GM12878 (cell line): ENCODE data around the gene TUT1. TPM values are rescaled to one million over a fixed set of nuclear protein-coding genes. Genes with fewer than 3 reads are reported as not detected.
A peak's percentile ranks its signal among the peaks of the same experiment; 100 is the strongest.

Source experiments
- CBFB ChIP-seq: IDR thresholded peaks from 2 replicates; pipeline ENCODE4 v1.6.1; 2016; ENCODE audit warnings: antibody characterized with exemption, low read depth
- CEBPZ ChIP-seq: fragments of 150-350 bp; IDR thresholded peaks from 2 replicates; pipeline ENCODE4 v1.6.1; 2016; ENCODE audit warnings: low read depth, low read length
- CREM ChIP-seq: IDR thresholded peaks from 2 replicates; pipeline ENCODE4 v1.6.1; 2014; ENCODE audit warnings: antibody characterized with exemption, low read depth
- FOXK2 ChIP-seq: fragments of 450-650 bp; IDR thresholded peaks from 2 replicates; pipeline ENCODE4 v1.6.1; 2017; ENCODE audit warnings: mild to moderate bottlenecking, moderate library complexity
- HCFC1 ChIP-seq: fragments of 150-350 bp; IDR thresholded peaks from 2 replicates; pipeline ENCODE4 v1.6.1; 2014; ENCODE audit warnings: low read length
- MAX ChIP-seq: IDR thresholded peaks from 2 replicates; pipeline ENCODE4 v1.6.1; 2012; ENCODE audit warnings: low read depth, low read length, improper control_type of control experiment
- MEF2A ChIP-seq: IDR thresholded peaks from 2 replicates; pipeline ENCODE4 v1.6.1; 2011; ENCODE audit warnings: low read depth, mild to moderate bottlenecking, low read length, moderate library complexity; ENCODE audit not compliant: insufficient read depth
- MEF2B ChIP-seq: fragments of 450-650 bp; IDR thresholded peaks from 2 replicates; pipeline ENCODE4 v1.6.1; 2018; ENCODE audit warnings: mild to moderate bottlenecking, moderate library complexity; ENCODE audit not compliant: partially characterized antibody, poor library complexity, severe bottlenecking
- MXI1 ChIP-seq: fragments of 150-350 bp; IDR thresholded peaks from 2 replicates; pipeline ENCODE4 v1.6.1; 2011; ENCODE audit warnings: low read depth, mild to moderate bottlenecking, inconsistent platforms, low read length, improper control_type of control experiment
- NFYB ChIP-seq: IDR thresholded peaks from 2 replicates; pipeline ENCODE4 v1.6.1; 2011; ENCODE audit warnings: low read depth, mild to moderate bottlenecking, low read length, improper control_type of control experiment, moderate library complexity; ENCODE audit not compliant: insufficient read depth
- NR2C1 ChIP-seq: fragments of 450-650 bp; IDR thresholded peaks from 2 replicates; pipeline ENCODE4 v1.6.1; 2017; ENCODE audit warnings: antibody characterized with exemption, mild to moderate bottlenecking, moderate library complexity
- PAX5 ChIP-seq: IDR thresholded peaks from 2 replicates; pipeline ENCODE4 v1.6.1; 2011; ENCODE audit warnings: low read depth, low read length, borderline replicate concordance
- POLR2AphosphoS2 ChIP-seq: IDR thresholded peaks from 2 replicates; pipeline ENCODE4 v1.6.1; 2011; ENCODE audit warnings: low read depth, mild to moderate bottlenecking, low read length, improper control_type of control experiment, moderate library complexity
- TAF1 ChIP-seq: IDR thresholded peaks from 2 replicates; pipeline ENCODE4 v1.6.1; 2011; ENCODE audit warnings: mild to moderate bottlenecking, low read depth, low read length, borderline replicate concordance
- TCF3 ChIP-seq: IDR thresholded peaks from 2 replicates; pipeline ENCODE4 v1.6.1; 2012; ENCODE audit warnings: low read depth, mild to moderate bottlenecking, low read length, borderline replicate concordance; ENCODE audit not compliant: insufficient read depth
- YY1 ChIP-seq: IDR thresholded peaks from 2 replicates; pipeline ENCODE4 v1.6.1; 2011; ENCODE audit warnings: low read depth, mild to moderate bottlenecking, low read length
- ZBTB11 ChIP-seq: fragments of 450-650 bp; formaldehyde crosslinking; IDR thresholded peaks from 2 replicates; pipeline ENCODE4 v1.5.0; 2022; ENCODE audit warnings: mild to moderate bottlenecking, missing genetic modification characterization
- ZNF384 ChIP-seq: IDR thresholded peaks from 2 replicates; pipeline ENCODE4 v1.6.1; 2012; ENCODE audit warnings: low read depth, mild to moderate bottlenecking, low read length, improper control_type of control experiment, borderline replicate concordance
- ZSCAN29 ChIP-seq: fragments of 450-650 bp; IDR thresholded peaks from 2 replicates; pipeline ENCODE4 v1.6.1; 2017; ENCODE audit warnings: mild to moderate bottlenecking, moderate library complexity
- polyA plus RNA-seq, 11 experiments: library from polyadenylated mRNA; depleted of rRNA in 4 of 11; unstranded in 6 of 11; stranded (reverse) in 5 of 11; fragments of >200 nt; fragmentation: Nextera tagmentation in 4 of 11; fragmentation: Illumina TruSeq in 1 of 11; extraction: Ambion mirVana in 4 of 11; extraction: Trizol in 1 of 11; gene quantifications; 1 replicate in 1 of 11; 2 replicates in 10 of 11; pipeline versions ENCODE4 v1.2.1 to v1.2.3, GENCODE V29; 2011 to 2016; ENCODE audit warnings: inconsistent platforms in 2 of 11, missing spikeins in 2 of 11, low read depth in 1 of 11
- total RNA-seq, 4 experiments: library from RNA; depleted of rRNA in 3 of 4; stranded (reverse); fragments of >200 nt in 3 of 4; fragmentation: Illumina TruSeq in 1 of 4; extraction: Trizol in 1 of 4; gene quantifications; 2 replicates each; pipeline versions ENCODE4 v1.2.1 to v1.2.3, GENCODE V29; 2013 to 2021
- TF ChIP-seq, protein P1 (sequence below): fragments of 450-650 bp; IDR thresholded peaks from 2 replicates; pipeline ENCODE4 v1.6.1; 2017; ENCODE audit warnings: borderline replicate concordance

The TUT1 gene
- total and polyA plus RNA-seq, 10 of the 15 experiments (the other 5 are each of a cell fraction or from before 2014, with no cell fraction given), result 1.1 to 29.9 (median 16.2) TPM

- TF ChIP-seq, protein P1, sequence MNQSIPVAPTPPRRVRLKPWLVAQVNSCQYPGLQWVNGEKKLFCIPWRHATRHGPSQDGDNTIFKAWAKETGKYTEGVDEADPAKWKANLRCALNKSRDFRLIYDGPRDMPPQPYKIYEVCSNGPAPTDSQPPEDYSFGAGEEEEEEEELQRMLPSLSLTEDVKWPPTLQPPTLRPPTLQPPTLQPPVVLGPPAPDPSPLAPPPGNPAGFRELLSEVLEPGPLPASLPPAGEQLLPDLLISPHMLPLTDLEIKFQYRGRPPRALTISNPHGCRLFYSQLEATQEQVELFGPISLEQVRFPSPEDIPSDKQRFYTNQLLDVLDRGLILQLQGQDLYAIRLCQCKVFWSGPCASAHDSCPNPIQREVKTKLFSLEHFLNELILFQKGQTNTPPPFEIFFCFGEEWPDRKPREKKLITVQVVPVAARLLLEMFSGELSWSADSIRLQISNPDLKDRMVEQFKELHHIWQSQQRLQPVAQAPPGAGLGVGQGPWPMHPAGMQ, result no peak
- no peak for TF ChIP-seq ZSCAN29
- no peak for TF ChIP-seq FOXK2
- TF ChIP-seq YY1, result peak; percentile 84
- no peak for TF ChIP-seq TCF3
- TF ChIP-seq NR2C1, result no peak
- TF ChIP-seq TAF1, result no peak; the same call in 1 of the 2 replicates
- TF ChIP-seq CEBPZ, result no peak
- TF ChIP-seq HCFC1, result 0 out of 2 replicates have a peak, but pooled peaks have one; percentile 7
- 0 out of 2 replicates have a peak, but pooled peaks have one; percentile 25 for TF ChIP-seq MEF2A
- TF ChIP-seq MEF2B, result peak; percentile 12
- TF ChIP-seq CREM, result no peak
- peak; percentile 27; the same call in 1 of the 2 replicates for TF ChIP-seq POLR2AphosphoS2
- TF ChIP-seq CBFB, result no peak
- no peak for TF ChIP-seq MXI1
- TF ChIP-seq PAX5, result 0 out of 2 replicates have a peak, but pooled peaks have one; percentile 6
- no peak; the same call in 1 of the 2 replicates for TF ChIP-seq ZBTB11
- TF ChIP-seq ZNF384, result no peak
- TF ChIP-seq NFYB, result no peak
- peak; percentile 14; the same call in 1 of the 2 replicates for TF ChIP-seq MAX
These were observed 10.2 kb upstream of the TUT1 start, which contains the start of gene MTA2 (continued) for GRCh38 chr11:62601372-62602140.
